Fibroblast of villous mesenchyme (primary cell): Measurements from ENCODE around the gene EXTL1. TPM values are rescaled to one million over a fixed set of nuclear protein-coding genes. Genes with fewer than 3 reads are reported as not detected.

Source experiments
- DNase-seq: peaks from one replicate; pipeline ENCODE4 v3.0.0-alpha.2; 2010; ENCODE audit warnings: low read depth
- H3K4me3 ChIP-seq: 2 replicates; pipeline ENCODE4 v1.5.1; 2011; ENCODE audit warnings: low read depth, mild to moderate bottlenecking, low read length
- CTCF ChIP-seq: IDR thresholded peaks from 2 replicates; pipeline ENCODE4 v1.5.1; 2012; ENCODE audit warnings: low read depth, mild to moderate bottlenecking, low read length; ENCODE audit not compliant: insufficient read depth
- total RNA-seq: library from RNA; depleted of rRNA; stranded (reverse); fragments of >200 nt; gene quantifications from 2 replicates; pipeline ENCODE4 v1.2.3, GENCODE V29; 2012

EXTL1 gene
- total RNA-seq, 1 donor, result 6.0 TPM

- no peak for TF ChIP-seq CTCF
- no peak overlapping the region for H3K4me3 ChIP-seq
- DNase-seq, result no peak
Observed at GRCh38 chr1:26016953-26017545, 4.5 kb upstream of the EXTL1 start.

- no peak for TF ChIP-seq CTCF
- H3K4me3 ChIP-seq, result no peak overlapping the region
- DNase-seq, result no peak
Observed at GRCh38 chr1:26017606-26018005, 4.0 kb upstream of the EXTL1 start.

- DNase-seq, result no peak
- no peak for TF ChIP-seq CTCF
- no peak overlapping the region for H3K4me3 ChIP-seq
Observed at GRCh38 chr1:26019641-26020315, 1.8 kb upstream of the EXTL1 start.

- TF ChIP-seq CTCF, result no peak
- H3K4me3 ChIP-seq, result no peak overlapping the region
- peak; percentile 47 for DNase-seq
Observed at GRCh38 chr1:26020330-26020768, 1.2 kb upstream of the EXTL1 start.

GRCh38 chr1:26020941-26021646 is 481 bp upstream of the EXTL1 start:
- TF ChIP-seq CTCF, result no peak
- peak; percentile 38 for DNase-seq
- no peak overlapping the region for H3K4me3 ChIP-seq

GRCh38 chr1:26022404-26022779 is 817 bp downstream of the EXTL1 start:
- DNase-seq, result no peak
- no peak overlapping the region for H3K4me3 ChIP-seq
- TF ChIP-seq CTCF, result no peak
